Prostate gland (tissue), 2 donors: Measurements from ENCODE around the gene RASSF10.
"Not testable (repeated sequence)": the region's sequence is repeated elsewhere in the genome, so short reads cannot be mapped to it uniquely, and the experiment has no call there.

Source experiments
- CTCF ChIP-seq, 4 experiments: fragments of 200-600 bp in 2 of 4; fragments of 450-650 bp in 2 of 4; sonication (generic) in 2 of 4; IDR thresholded peaks; 1 replicate in 3 of 4; 2 replicates in 1 of 4; pipeline ENCODE4 v1.5.1; 2016 to 2019; ENCODE audit warnings: antibody characterized with exemption in 4 of 4, mild to moderate bottlenecking in 2 of 4, moderate library complexity in 2 of 4
- POLR2A ChIP-seq: fragments of 450-650 bp; IDR thresholded peaks from one replicate; pipeline ENCODE4 v1.6.1; 2016; ENCODE audit warnings: antibody characterized with exemption, mild to moderate bottlenecking

- not testable (repeated sequence) for TF ChIP-seq CTCF (IDR thresholded peaks at IDR 0.05); POLR2A
Observed at GRCh38 chr11:13045089-13045488, 36.0 kb downstream of the RASSF10 start.
